ENCODE data around the gene IFI27L1. TPM values are rescaled to one million over a fixed set of nuclear protein-coding genes. Genes with fewer than 3 reads are reported as not detected.

Gene IFI27L1
- total and polyA plus RNA-seq, 2 of the 13 experiments (the other 11 are each of a cell fraction or from before 2014, with no cell fraction given): 11.9 to 19.0 TPM

GRCh38 chr14:94041551-94042346, 39.4 kb upstream of the IFI27L1 start (continued):
- peak; percentile 54; the same call in 1 of the 2 replicates for TF ChIP-seq MTA1 (CRISPR knock-in tag; IDR thresholded peaks at IDR 0.05; ENCODE audit: borderline replicate concordance)
- peak; percentile 24; the same call in 1 of the 2 replicates for TF ChIP-seq MAX (IDR thresholded peaks at IDR 0.05)
- TF ChIP-seq REL (CRISPR knock-in tag; conservative IDR thresholded peaks at IDR 0.05): no peak
- TF ChIP-seq ZNF318 (CRISPR knock-in tag; IDR thresholded peaks at IDR 0.05): 0 out of 2 replicates have a peak, but pooled peaks have one; percentile 21
- TF ChIP-seq NFKB2 (CRISPR knock-in tag; IDR thresholded peaks at IDR 0.05; ENCODE audit: borderline replicate concordance): no peak
- TF ChIP-seq PHF21A (CRISPR knock-in tag; IDR thresholded peaks at IDR 0.05): peak; percentile 29; the same call in 1 of the 2 replicates
- TF ChIP-seq GZF1 (CRISPR knock-in tag; IDR thresholded peaks at IDR 0.05): no peak
- TF ChIP-seq ZFP90 (CRISPR knock-in tag; IDR thresholded peaks at IDR 0.05; ENCODE audit: borderline replicate concordance): no peak
